Liver (tissue), 3 donors: ENCODE results near the gene CHD5.

Experiments
- EGR1 ChIP-seq, 2 donors: IDR thresholded peaks; 2 replicates each; pipeline ENCODE4 v1.6.1; 2016 to 2018; ENCODE audit warnings: antibody characterized with exemption in 2 of 2, low read depth in 2 of 2
- JUND ChIP-seq, 2 donors: IDR thresholded peaks; 2 replicates each; pipeline ENCODE4 v1.6.1; 2016; ENCODE audit warnings: antibody characterized with exemption in 2 of 2
- SP1 ChIP-seq: IDR thresholded peaks from 2 replicates; pipeline ENCODE4 v1.6.1; 2018; ENCODE audit warnings: antibody characterized with exemption, mild to moderate bottlenecking
- YY1 ChIP-seq: IDR thresholded peaks from 2 replicates; pipeline ENCODE4 v1.6.1; 2016; ENCODE audit warnings: antibody characterized with exemption, mild to moderate bottlenecking
- TF ChIP-seq, protein P1 (sequence below): IDR thresholded peaks from 2 replicates; pipeline ENCODE4 v1.6.1; 2016; ENCODE audit warnings: antibody characterized with exemption, mild to moderate bottlenecking
- TF ChIP-seq, protein P2 (sequence below): fragments of 150-350 bp; IDR thresholded peaks from 2 replicates; pipeline ENCODE4 v1.5.1; 2017; ENCODE audit warnings: improper control_type of control experiment, low read depth, low read length; ENCODE audit not compliant: missing input control
- TF ChIP-seq, protein P3 (sequence below): IDR thresholded peaks from 2 replicates; pipeline ENCODE4 v1.6.1; 2016; ENCODE audit warnings: antibody characterized with exemption
- donor health status: healthy.
- donor health status: healthy.

DNA sequence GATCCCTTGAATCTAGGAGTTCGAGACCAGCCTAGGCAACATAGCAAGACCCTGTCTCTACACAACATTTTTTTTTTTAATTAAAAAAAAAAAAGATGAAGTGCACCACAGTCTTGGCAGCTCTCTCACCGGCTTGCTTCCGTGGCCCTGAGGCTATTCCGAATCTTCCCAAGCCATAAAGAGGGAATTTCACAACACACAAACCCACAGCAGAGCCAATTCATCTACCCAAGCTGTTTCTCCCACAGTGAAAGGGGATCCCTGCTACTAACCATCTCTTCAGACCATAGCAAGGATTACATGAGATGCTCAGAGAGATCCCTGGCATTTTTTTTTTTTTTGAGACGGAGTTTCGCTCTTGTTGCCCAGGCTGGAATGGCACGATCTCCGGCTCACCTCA is 8.3 kb upstream of the CHD5 start:
- TF ChIP-seq JUND (IDR thresholded peaks at IDR 0.05) (no peak), EGR1 (IDR thresholded peaks at IDR 0.05; ENCODE audit: low read depth in 2 of 2) (no peak), YY1 (no peak), SP1 (no peak)
- TF ChIP-seq, protein P1, sequence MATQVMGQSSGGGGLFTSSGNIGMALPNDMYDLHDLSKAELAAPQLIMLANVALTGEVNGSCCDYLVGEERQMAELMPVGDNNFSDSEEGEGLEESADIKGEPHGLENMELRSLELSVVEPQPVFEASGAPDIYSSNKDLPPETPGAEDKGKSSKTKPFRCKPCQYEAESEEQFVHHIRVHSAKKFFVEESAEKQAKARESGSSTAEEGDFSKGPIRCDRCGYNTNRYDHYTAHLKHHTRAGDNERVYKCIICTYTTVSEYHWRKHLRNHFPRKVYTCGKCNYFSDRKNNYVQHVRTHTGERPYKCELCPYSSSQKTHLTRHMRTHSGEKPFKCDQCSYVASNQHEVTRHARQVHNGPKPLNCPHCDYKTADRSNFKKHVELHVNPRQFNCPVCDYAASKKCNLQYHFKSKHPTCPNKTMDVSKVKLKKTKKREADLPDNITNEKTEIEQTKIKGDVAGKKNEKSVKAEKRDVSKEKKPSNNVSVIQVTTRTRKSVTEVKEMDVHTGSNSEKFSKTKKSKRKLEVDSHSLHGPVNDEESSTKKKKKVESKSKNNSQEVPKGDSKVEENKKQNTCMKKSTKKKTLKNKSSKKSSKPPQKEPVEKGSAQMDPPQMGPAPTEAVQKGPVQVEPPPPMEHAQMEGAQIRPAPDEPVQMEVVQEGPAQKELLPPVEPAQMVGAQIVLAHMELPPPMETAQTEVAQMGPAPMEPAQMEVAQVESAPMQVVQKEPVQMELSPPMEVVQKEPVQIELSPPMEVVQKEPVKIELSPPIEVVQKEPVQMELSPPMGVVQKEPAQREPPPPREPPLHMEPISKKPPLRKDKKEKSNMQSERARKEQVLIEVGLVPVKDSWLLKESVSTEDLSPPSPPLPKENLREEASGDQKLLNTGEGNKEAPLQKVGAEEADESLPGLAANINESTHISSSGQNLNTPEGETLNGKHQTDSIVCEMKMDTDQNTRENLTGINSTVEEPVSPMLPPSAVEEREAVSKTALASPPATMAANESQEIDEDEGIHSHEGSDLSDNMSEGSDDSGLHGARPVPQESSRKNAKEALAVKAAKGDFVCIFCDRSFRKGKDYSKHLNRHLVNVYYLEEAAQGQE, result no peak
- TF ChIP-seq, protein P2, sequence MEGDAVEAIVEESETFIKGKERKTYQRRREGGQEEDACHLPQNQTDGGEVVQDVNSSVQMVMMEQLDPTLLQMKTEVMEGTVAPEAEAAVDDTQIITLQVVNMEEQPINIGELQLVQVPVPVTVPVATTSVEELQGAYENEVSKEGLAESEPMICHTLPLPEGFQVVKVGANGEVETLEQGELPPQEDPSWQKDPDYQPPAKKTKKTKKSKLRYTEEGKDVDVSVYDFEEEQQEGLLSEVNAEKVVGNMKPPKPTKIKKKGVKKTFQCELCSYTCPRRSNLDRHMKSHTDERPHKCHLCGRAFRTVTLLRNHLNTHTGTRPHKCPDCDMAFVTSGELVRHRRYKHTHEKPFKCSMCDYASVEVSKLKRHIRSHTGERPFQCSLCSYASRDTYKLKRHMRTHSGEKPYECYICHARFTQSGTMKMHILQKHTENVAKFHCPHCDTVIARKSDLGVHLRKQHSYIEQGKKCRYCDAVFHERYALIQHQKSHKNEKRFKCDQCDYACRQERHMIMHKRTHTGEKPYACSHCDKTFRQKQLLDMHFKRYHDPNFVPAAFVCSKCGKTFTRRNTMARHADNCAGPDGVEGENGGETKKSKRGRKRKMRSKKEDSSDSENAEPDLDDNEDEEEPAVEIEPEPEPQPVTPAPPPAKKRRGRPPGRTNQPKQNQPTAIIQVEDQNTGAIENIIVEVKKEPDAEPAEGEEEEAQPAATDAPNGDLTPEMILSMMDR, result no peak
- TF ChIP-seq, protein P3, sequence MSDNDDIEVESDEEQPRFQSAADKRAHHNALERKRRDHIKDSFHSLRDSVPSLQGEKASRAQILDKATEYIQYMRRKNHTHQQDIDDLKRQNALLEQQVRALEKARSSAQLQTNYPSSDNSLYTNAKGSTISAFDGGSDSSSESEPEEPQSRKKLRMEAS, result no peak
